Prostate gland (tissue), 2 donors: Measurements from ENCODE around the gene NAP1L4. TPM values are rescaled to one million over a fixed set of nuclear protein-coding genes. Genes with fewer than 3 reads are reported as not detected.

Experiments used
- DNase-seq: peaks from one replicate; pipeline ENCODE4 v3.0.0-alpha.2; 2019; ENCODE audit warnings: low spot score
- H3K27ac ChIP-seq, 2 donors: fragments of 200-600 bp; sonication (generic); 2 replicates each; pipeline ENCODE4 v1.5.1; 2017 to 2019
- H3K27me3 ChIP-seq: fragments of 200-600 bp; sonication (generic); replicated peaks from 2 replicates; pipeline ENCODE4 v1.5.1; 2019; ENCODE audit not compliant: insufficient read depth
- H3K36me3 ChIP-seq, 2 donors: fragments of 200-600 bp; sonication (generic); 1 replicate in 1 of 2; 2 replicates in 1 of 2; pipeline versions ENCODE4 v1.5.1 to v1.8.1; 2017 to 2019
- H3K4me1 ChIP-seq: fragments of 200-600 bp; sonication (generic); replicated peaks from 2 replicates; pipeline ENCODE4 v1.5.1; 2019
- H3K4me3 ChIP-seq, 2 donors: fragments of 200-600 bp; sonication (generic); 2 replicates each; pipeline ENCODE4 v1.5.1; 2017 to 2019
- H3K9me3 ChIP-seq: fragments of 200-600 bp; sonication (generic); 2 replicates; pipeline ENCODE4 v1.5.1; 2017
- POLR2A ChIP-seq: fragments of 450-650 bp; IDR thresholded peaks from one replicate; pipeline ENCODE4 v1.6.1; 2016; ENCODE audit warnings: antibody characterized with exemption, mild to moderate bottlenecking
- POLR2AphosphoS5 ChIP-seq: sonication (generic); formaldehyde crosslinking; IDR thresholded peaks from one replicate; pipeline ENCODE4 v1.6.1; 2017; ENCODE audit warnings: antibody characterized with exemption
- WGBS: methylation state at CpG from one replicate; pipeline ENCODE4 v1.1.5; 2018; 5-methylcytosine and 5-hydroxymethylcytosine counted together
- intact Hi-C: fragments of 100-400 bp; cut with DNase I; formaldehyde crosslinking; loops from one replicate; pipeline ENCODE4 v1.14.2; 2022
- total RNA-seq, 2 donors: library from RNA; depleted of rRNA; stranded (reverse); fragments of >200 nt; gene quantifications; one replicate each; pipeline ENCODE4 v1.1.0, GENCODE V29; 2016
- TF ChIP-seq, protein P1 (sequence below), 4 experiments: fragments of 200-600 bp in 2 of 4; fragments of 450-650 bp in 2 of 4; sonication (generic) in 2 of 4; IDR thresholded peaks; 1 replicate in 3 of 4; 2 replicates in 1 of 4; pipeline ENCODE4 v1.5.1; 2016 to 2019; ENCODE audit warnings: antibody characterized with exemption in 4 of 4, mild to moderate bottlenecking in 2 of 4, moderate library complexity in 2 of 4

The NAP1L4 gene, protein sequence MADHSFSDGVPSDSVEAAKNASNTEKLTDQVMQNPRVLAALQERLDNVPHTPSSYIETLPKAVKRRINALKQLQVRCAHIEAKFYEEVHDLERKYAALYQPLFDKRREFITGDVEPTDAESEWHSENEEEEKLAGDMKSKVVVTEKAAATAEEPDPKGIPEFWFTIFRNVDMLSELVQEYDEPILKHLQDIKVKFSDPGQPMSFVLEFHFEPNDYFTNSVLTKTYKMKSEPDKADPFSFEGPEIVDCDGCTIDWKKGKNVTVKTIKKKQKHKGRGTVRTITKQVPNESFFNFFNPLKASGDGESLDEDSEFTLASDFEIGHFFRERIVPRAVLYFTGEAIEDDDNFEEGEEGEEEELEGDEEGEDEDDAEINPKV
- 100 to 1,000 TPM; 103 to 131 TPM for total RNA-seq

DNA sequence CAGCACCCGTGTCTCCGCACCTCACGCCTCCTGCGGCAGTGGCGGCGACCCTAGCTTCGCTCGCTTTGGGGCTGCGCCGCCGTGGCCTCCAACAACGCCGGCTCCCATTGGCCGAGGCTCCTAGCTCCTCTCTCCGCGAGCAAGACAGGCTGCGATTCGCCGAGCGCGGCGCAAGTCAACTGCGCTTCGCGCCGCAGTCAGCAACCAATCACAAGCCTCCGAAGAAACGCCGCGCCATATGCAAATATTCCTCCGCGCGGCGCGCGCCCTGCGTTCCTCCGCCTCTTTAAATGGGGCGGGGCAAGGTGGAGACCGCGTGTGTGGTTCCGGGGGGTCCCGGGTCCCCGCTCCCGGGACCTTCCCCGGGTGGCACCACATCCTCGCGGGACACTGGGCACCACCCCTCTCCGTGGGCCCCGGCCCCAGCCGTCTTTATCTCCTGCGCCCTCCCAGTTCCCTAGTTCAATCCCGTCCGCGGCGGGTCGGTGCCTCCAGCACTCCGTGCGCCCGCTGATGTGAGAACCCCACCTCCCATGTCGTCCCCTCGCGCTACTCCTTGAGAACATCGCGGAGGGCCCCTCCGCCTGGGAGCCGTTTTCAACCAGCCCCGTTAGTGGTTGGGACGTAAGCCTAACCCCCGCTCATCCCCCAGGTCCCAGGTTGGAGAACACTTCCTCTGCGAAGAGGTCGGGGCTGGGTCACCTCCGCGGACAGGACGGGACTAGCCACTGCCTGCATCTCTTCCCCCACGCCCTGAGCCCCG, at the start of gene NAP1L4:
TSS of gene NAP1L4 (minus strand) at position 96 of the 763 bp plus-strand sequence. CDS start 13,109 bp downstream, outside the sequence.
- Histone ChIP-seq H3K36me3 (no peaks in the 10 kb centered on the region), H3K9me3 (no peaks in the 10 kb centered on the region), H3K27me3 (no peaks in the 10 kb centered on the region), H3K4me3 (peak within 1 kb of the TSS; percentile 94 to 96), H3K4me1 (peaks cover 13% of the 10 kb centered on the region), H3K27ac (peak within 1 kb of the TSS; percentile 95 to 96)
- DNase-seq, result peak; percentile 97
- intact Hi-C loops, result no loop called here
- under 1% methylated on average over 59 of the region's 77 CpGs for WGBS
- peak; percentile 96 for TF ChIP-seq POLR2AphosphoS5
- peak; percentile 90 for TF ChIP-seq POLR2A
- TF ChIP-seq, protein P1, sequence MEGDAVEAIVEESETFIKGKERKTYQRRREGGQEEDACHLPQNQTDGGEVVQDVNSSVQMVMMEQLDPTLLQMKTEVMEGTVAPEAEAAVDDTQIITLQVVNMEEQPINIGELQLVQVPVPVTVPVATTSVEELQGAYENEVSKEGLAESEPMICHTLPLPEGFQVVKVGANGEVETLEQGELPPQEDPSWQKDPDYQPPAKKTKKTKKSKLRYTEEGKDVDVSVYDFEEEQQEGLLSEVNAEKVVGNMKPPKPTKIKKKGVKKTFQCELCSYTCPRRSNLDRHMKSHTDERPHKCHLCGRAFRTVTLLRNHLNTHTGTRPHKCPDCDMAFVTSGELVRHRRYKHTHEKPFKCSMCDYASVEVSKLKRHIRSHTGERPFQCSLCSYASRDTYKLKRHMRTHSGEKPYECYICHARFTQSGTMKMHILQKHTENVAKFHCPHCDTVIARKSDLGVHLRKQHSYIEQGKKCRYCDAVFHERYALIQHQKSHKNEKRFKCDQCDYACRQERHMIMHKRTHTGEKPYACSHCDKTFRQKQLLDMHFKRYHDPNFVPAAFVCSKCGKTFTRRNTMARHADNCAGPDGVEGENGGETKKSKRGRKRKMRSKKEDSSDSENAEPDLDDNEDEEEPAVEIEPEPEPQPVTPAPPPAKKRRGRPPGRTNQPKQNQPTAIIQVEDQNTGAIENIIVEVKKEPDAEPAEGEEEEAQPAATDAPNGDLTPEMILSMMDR (IDR thresholded peaks at IDR 0.05), result no peak

DNA sequence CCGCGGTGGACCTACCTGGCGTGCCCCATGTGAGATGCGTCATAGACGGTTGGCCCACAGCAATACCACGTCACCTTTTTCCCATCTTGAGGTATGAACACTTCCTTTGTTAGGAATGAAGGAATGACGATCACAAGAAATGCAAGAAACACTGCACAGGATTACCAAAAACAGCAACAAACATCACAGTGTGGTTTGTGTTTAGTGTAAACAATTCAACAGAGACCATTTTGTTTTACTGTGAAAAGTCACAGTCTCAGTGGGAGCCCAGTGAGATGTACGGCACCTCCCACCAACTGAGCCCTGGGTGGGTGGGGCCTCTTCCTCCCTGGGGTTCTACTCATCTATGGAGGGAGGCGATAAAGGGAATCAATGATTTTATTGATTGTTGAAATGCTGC, 48.8 kb upstream of the NAP1L4 start:
- WGBS, result 90% methylated on average over 9 of the region's 9 CpGs
- Histone ChIP-seq H3K27me3 (no peaks in the 10 kb centered on the region), H3K27ac (no peak overlapping the region), H3K9me3 (no peaks in the 10 kb centered on the region), H3K4me1 (no peaks in the 10 kb centered on the region), H3K4me3 (no peak overlapping the region), H3K36me3 (peaks cover 0 to 5% of the 10 kb centered on the region in 2 donors)
- TF ChIP-seq, protein P1 (IDR thresholded peaks at IDR 0.05), result no peak
- TF ChIP-seq POLR2AphosphoS5 (no peak), POLR2A (no peak)
- DNase-seq, result no peak
- intact Hi-C loops, result loop anchor here (2.0 kb wide), 1 partner anchor 50 kb away; no protein-coding TSS in a partner anchor

DNA sequence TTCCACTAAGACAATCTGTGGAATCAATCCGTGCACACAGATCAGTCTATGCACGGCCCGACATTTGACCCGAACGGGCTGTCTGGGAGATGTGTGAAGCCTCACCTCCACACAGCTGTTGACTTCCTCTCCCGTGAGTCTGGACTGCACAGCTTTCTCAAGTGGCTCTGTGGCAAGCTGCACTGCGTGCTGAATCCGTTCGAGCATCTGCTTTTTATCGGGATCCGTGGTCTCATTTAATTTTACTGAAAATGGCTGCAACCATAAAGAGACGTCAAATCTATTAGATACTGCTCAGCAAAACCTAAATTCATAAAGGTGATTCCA, 45.8 kb upstream of the NAP1L4 start:
- DNase-seq, result no peak
- Histone ChIP-seq H3K9me3 (no peaks in the 10 kb centered on the region), H3K36me3 (peaks cover 0 to 9% of the 10 kb centered on the region in 2 donors), H3K27me3 (no peaks in the 10 kb centered on the region), H3K4me3 (no peak overlapping the region), H3K27ac (no peak overlapping the region), H3K4me1 (no peaks in the 10 kb centered on the region)
- intact Hi-C loops, result loop anchor here (5.0 kb wide), 1 partner anchor 179 kb away; the partner anchor contains the start of gene MRGPRG
- 89% methylated on average over 12 of the region's 12 CpGs for WGBS
- no peak for TF ChIP-seq POLR2A
- TF ChIP-seq, protein P1 (IDR thresholded peaks at IDR 0.05), result no peak
- no peak for TF ChIP-seq POLR2AphosphoS5

DNA sequence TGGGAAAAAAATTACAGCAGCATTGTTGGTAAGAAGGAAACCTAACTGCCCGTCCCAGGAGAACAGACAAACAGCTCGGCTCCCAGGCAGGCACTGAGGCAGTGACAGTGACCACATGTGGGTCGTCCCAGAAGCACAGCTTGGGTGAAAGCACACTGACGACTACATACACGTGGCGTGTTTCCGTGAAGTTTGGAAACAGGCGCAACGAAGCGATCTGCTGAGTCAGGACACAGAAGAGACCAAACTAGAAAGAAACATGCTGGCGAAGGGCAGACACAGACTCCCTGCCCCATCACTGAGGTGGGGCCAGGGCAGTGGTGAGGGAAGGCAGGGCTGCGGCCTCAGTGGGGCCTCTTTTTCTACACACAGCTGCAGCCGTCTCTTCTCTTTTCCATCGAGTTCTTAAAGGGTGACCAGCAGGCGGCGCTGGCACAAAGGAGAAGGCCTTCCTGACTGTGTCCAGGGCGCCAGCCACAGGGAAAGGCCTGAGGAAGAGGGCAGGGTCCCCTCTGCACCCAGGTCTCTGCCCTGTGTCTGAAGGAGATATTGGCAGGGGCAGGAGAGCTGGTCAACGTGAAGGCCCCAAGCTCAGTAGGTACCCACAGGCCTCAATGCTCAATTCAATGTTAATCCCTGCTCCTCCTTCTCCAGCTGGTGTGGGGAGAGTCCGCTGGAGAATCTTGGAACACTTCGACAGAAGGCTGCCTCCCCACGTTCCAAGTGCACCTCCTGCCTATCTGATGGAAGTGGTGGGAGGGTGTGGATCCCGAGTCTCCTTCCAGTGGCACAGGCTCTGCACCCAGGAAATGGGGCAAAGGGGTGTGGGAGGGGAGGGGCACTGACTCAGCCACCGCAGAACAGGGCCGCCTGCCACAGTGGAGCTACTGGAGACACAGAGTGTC, 45.2 kb upstream of the NAP1L4 start:
- Histone ChIP-seq H3K27me3 (no peaks in the 10 kb centered on the region), H3K9me3 (no peaks in the 10 kb centered on the region), H3K4me1 (no peaks in the 10 kb centered on the region), H3K4me3 (no peak overlapping the region), H3K27ac (no peak overlapping the region), H3K36me3 (peaks cover 0 to 9% of the 10 kb centered on the region in 2 donors)
- intact Hi-C loops, result loop anchor here (5.0 kb wide), 1 partner anchor 180 kb away; the partner anchor contains the start of gene MRGPRG
- peak; percentile 60 for DNase-seq
- WGBS, result 54% methylated on average over 24 of the region's 24 CpGs
- TF ChIP-seq, protein P1 (IDR thresholded peaks at IDR 0.05), result peak; percentile 25 to 82 (median 73)
- TF ChIP-seq POLR2A (no peak), POLR2AphosphoS5 (peak; percentile 6)
